Fibroblast of mammary gland (primary cell): ENCODE data around the gene DGUOK.
A peak's percentile ranks its signal among the peaks of the same experiment; 100 is the strongest.

Experiments used
- DNase-seq: peaks from one replicate; pipeline ENCODE4 v3.0.0-alpha.2; 2010; ENCODE audit warnings: low read depth
- H3K4me3 ChIP-seq: 2 replicates; pipeline ENCODE4 v1.5.1; 2011; ENCODE audit warnings: low read depth, mild to moderate bottlenecking, low read length, moderate library complexity; ENCODE audit not compliant: control insufficient read depth
- TF ChIP-seq, protein P1 (sequence below): conservative IDR thresholded peaks from 2 replicates; pipeline ENCODE4 v1.5.1; 2011; ENCODE audit warnings: low read depth, low read length, inconsistent platforms; ENCODE audit not compliant: control insufficient read depth, insufficient read depth

The DGUOK gene

DNA sequence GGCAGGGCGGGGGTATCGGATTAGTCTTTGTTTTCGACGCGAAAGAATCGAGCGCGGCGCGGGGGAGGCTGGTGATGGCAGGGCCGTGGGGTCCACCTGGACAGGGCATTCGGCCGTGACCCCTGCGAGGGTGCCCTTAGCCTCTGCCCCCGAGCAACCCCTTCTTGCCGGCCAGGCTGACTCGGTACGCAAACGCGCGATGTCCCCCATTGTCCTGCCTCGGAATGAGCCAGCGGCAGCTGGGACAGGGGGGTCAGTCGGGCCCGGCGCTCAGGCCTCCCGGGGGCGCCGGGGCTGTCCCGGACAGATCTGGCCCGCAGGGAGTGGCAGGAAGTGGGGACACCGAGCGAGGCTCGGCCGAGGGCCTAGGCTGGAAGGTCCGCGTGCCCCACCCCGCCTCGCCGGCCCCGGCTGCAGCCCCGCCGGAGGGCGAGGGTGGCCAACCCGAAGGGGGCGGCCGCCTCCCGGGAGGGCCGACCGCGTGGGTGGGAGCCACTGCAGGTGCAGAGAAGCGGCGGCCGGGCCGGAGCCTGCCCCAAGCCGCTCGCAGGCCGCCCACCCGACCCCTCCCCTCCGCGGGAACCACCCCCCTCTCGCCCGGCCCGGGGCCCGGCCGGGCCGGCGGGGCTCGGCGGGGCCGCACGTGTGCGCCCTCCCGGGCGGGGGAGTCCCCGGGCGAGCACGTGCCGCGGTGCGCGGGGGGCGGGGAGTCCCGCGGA, 57.7 kb downstream of the DGUOK start, which contains the start of gene TET3:
Gene TET3, plus strand, starts transcription at position 708 of the 719 bp plus-strand sequence. CDS start 1,494 bp downstream, outside the sequence.
- TF ChIP-seq, protein P1, sequence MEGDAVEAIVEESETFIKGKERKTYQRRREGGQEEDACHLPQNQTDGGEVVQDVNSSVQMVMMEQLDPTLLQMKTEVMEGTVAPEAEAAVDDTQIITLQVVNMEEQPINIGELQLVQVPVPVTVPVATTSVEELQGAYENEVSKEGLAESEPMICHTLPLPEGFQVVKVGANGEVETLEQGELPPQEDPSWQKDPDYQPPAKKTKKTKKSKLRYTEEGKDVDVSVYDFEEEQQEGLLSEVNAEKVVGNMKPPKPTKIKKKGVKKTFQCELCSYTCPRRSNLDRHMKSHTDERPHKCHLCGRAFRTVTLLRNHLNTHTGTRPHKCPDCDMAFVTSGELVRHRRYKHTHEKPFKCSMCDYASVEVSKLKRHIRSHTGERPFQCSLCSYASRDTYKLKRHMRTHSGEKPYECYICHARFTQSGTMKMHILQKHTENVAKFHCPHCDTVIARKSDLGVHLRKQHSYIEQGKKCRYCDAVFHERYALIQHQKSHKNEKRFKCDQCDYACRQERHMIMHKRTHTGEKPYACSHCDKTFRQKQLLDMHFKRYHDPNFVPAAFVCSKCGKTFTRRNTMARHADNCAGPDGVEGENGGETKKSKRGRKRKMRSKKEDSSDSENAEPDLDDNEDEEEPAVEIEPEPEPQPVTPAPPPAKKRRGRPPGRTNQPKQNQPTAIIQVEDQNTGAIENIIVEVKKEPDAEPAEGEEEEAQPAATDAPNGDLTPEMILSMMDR, result no peak
- peak within 1 kb of the TSS; percentile 52 for H3K4me3 ChIP-seq
- DNase-seq, result no peak

DNA sequence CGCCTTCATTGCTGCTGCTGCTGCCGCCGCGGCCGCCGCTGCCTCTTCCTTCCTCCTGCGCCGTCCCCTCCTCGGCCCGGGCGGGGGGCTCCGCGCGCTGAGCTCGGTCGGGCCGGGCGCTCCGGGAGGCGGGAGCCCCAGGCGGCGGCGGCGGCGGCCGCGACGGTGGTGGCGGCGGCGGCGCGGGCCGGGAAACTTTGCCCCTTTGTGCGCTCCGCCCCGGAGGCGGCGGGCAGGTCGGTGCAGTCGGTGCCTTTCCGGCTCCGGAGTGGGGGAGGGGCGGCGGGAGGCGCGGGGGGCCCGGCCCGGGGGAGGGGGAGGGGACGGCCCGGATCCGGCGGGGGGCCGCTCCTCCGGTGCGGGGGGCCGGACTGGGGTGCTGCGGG, 58.2 kb downstream of the DGUOK start:
- DNase-seq, result no peak
- TF ChIP-seq, protein P1, result no peak
- H3K4me3 ChIP-seq, result no peak overlapping the region

DNA sequence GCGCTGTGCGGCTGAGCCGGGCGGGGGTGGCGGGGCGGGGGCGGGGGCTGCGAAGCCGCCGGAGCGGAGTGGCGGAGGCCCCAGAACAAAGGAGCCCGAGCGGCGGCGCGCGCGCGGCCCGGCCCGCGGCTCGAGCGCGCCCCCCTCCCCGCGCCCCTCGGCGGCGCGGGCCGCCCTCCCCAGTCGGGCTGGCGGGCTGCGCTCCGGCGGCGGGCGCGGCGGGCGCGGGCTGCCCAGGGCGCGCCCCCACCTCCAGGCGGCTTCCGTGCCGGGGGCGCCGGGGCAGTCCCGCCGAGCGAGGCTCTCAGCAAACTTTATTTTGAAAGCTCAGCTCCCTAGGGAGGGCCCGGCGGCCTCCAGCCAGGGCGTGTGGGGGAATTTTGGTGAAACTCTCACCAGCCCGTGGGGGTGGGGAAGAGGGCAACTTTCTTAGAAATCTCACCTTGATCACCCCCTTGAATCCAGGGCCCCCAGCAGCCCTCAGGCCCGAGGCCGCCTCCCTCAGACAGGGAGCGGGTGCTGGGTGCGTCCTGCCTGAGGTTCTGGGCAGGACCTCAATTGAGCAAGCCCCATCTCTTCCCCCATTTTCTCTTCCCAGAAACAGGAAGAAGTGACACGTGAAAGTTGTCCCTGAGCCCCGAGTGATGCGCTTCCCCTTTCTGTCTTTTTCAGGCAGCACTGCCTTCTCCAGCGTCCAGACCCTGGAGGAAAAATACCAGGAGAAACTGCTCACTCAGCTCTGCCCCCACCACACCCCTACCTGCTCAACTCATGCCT, 58.8 kb downstream of the DGUOK start:
- H3K4me3 ChIP-seq, result peak overlapping the region; percentile 52
- no peak for DNase-seq
- TF ChIP-seq, protein P1, result no peak

DNA sequence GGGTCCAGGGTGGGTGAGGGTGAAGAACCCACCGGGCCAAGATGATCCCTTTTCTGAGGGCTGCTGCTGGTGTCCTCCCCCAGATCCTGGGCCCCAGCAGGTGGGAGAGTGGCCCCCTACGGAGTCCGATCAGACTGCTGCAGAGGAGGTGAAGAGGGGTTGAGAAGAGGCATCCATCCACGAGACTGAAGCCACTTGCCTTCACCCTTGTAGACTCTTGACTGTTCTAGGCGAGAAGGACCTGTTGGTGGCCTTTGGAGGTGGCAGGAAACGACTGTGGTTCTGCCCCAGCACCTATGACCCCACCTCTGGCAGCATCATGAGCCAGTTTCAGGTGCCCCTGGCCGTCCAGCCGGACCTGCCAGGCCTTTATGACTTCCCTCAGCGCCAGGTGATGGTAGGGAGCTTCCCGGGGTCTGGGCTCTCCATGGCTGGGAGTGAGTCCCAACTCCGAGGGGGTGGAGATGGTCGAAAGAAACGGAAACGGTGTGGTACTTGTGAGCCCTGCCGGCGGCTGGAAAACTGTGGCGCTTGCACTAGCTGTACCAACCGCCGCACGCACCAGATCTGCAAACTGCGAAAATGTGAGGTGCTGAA, 59.5 kb downstream of the DGUOK start:
- no peak for DNase-seq
- H3K4me3 ChIP-seq, result peak overlapping the region; percentile 52
- TF ChIP-seq, protein P1, result no peak

DNA sequence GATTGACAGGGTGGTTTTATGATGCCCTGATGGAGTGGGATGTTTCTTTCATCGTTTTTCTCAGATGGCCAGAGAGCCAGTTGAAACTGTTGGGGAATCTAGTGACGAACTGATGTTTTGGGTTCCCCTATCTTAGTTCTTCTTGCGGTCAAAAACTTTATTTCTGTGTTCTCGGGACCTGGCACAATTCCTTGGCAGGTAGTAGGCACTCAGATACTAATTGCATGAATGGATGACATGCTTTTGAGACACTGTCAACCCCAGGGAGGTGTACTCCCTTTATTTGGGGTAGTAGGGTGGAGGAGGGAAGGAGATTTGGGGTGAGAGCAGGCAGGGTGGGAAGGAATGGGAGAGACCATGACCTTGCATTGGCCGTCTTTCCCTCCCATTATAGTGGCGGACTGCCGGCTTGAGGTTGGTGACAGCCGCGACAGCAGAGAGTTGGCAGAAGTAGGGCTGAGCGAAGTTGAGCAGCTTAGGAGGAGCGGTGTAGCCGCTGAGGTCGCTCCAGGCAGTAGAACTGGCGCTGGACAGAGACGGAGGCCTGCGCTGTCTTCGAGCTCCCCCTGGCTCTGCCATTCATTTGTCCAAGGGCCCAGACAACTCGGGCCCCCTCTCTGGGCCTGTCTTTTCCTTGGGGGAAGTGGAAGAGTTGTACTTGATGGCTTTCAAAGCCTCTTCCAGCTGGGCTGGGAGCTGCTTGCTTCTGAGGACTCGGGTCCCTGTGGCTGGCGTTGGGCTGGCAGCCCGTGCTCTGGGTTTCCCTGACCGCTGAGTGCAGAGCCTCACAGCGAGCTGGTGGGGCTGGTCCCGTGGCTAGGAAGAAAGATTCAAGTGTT, 60.6 kb downstream of the DGUOK start:
- H3K4me3 ChIP-seq, result no peak overlapping the region
- TF ChIP-seq, protein P1, result no peak
- no peak for DNase-seq
